K562 (cell line): ENCODE data around the gene DNAAF6. TPM values are rescaled to one million over a fixed set of nuclear protein-coding genes. Genes with fewer than 3 reads are reported as not detected.

Source experiments
- HIVEP1 ChIP-seq: fragments of 250-450 bp; sonication (Bioruptor Pico); IDR thresholded peaks from 2 replicates; pipeline ENCODE4 v1.4.0; 2020; ENCODE audit warnings: mild to moderate bottlenecking
- JUN ChIP-seq, 2 experiments: sonication (generic) in 1 of 2; formaldehyde crosslinking in 1 of 2; IDR thresholded peaks; 2 replicates each; pipeline versions ENCODE4 v1.6.1 to v1.8.0; 2012 to 2022; ENCODE audit warnings: borderline replicate concordance in 2 of 2, mild to moderate bottlenecking in 2 of 2, improper control_type of control experiment in 1 of 2, low read depth in 1 of 2, low read length in 1 of 2, missing genetic modification reagents in 1 of 2
- KLF1 ChIP-seq: fragments of 450-650 bp; IDR thresholded peaks from 2 replicates; pipeline ENCODE4 v1.6.1; 2016; ENCODE audit warnings: missing genetic modification characterization, missing compliant biosample characterization
- MLLT1 ChIP-seq, 2 experiments: fragments of 450-650 bp; IDR thresholded peaks; 2 replicates each; pipeline ENCODE4 v1.6.1; 2016
- NR2C2 ChIP-seq, 2 experiments: fragments of 200-800 bp in 1 of 2; sonication (Bioruptor generic) in 1 of 2; sonication (generic) in 1 of 2; formaldehyde crosslinking in 1 of 2; IDR thresholded peaks; 2 replicates each; pipeline versions ENCODE4 v1.6.1 to v1.8.0; 2016 to 2022; ENCODE audit warnings: mild to moderate bottlenecking in 1 of 2, missing compliant biosample characterization in 1 of 2, missing genetic modification characterization in 1 of 2, missing genetic modification reagents in 1 of 2
- POLR2G ChIP-seq: fragments of 200-400 bp; formaldehyde crosslinking; IDR thresholded peaks from 2 replicates; pipeline ENCODE4 v1.6.1; 2017; ENCODE audit warnings: low read depth, mild to moderate bottlenecking, antibody characterized with exemption, low read length, moderate library complexity
- PREB ChIP-seq: sonication (generic); formaldehyde crosslinking; IDR thresholded peaks from 2 replicates; pipeline ENCODE4 v1.8.1; 2023; ENCODE audit warnings: mild to moderate bottlenecking, missing genetic modification reagents
- RBM17 ChIP-seq: fragments of 200-400 bp; formaldehyde crosslinking; IDR thresholded peaks from 2 replicates; pipeline ENCODE4 v1.6.1; 2017; ENCODE audit warnings: low read depth, mild to moderate bottlenecking, low read length, borderline replicate concordance
- TAF1 ChIP-seq: IDR thresholded peaks from 2 replicates; pipeline ENCODE4 v1.6.1; 2011; ENCODE audit warnings: mild to moderate bottlenecking, low read length, moderate library complexity; ENCODE audit not compliant: insufficient read depth, control insufficient read depth, severe bottlenecking; ENCODE audit errors: extremely low read depth
- TAF15 ChIP-seq: fragments of 200-400 bp; formaldehyde crosslinking; IDR thresholded peaks from 2 replicates; pipeline ENCODE4 v1.6.1; 2017; ENCODE audit warnings: mild to moderate bottlenecking, low read depth, low read length, moderate library complexity
- XRCC5 ChIP-seq: fragments of 200-400 bp; formaldehyde crosslinking; IDR thresholded peaks from 2 replicates; pipeline ENCODE4 v1.6.1; 2017; ENCODE audit warnings: low read depth, mild to moderate bottlenecking, low read length
- ZBTB11 ChIP-seq, 3 experiments: fragments of 200-800 bp in 1 of 3; fragments of 250-450 bp in 1 of 3; fragments of 450-650 bp in 1 of 3; sonication (Bioruptor Pico) in 1 of 3; sonication (Bioruptor generic) in 1 of 3; formaldehyde crosslinking in 1 of 3; IDR thresholded peaks; 2 replicates each; pipeline versions ENCODE4 v1.6.1 to v1.8.0; 2016 to 2022; ENCODE audit warnings: mild to moderate bottlenecking in 2 of 3, missing genetic modification characterization in 2 of 3, missing compliant biosample characterization in 1 of 3, moderate library complexity in 1 of 3
- ZFP1 ChIP-seq: fragments of 450-650 bp; formaldehyde crosslinking; IDR thresholded peaks from 2 replicates; pipeline ENCODE4 v1.4.0; 2020; ENCODE audit warnings: mild to moderate bottlenecking, mixed read lengths
- ZNF695 ChIP-seq: fragments of 450-650 bp; formaldehyde crosslinking; IDR thresholded peaks from 2 replicates; pipeline ENCODE4 v1.4.0; 2020; ENCODE audit warnings: mild to moderate bottlenecking, moderate library complexity
- ZNF77 ChIP-seq: fragments of 250-450 bp; sonication (Bioruptor Pico); IDR thresholded peaks from 2 replicates; pipeline ENCODE4 v1.5.0; 2020
- ZZZ3 ChIP-seq: fragments of 450-650 bp; IDR thresholded peaks from 2 replicates; pipeline ENCODE4 v1.6.1; 2016; ENCODE audit warnings: antibody characterized with exemption, mild to moderate bottlenecking, moderate library complexity
- polyA plus RNA-seq, 8 experiments: library from polyadenylated mRNA; depleted of rRNA in 4 of 8; stranded (reverse) in 5 of 8; unstranded in 3 of 8; fragments of >200 nt; fragmentation: Nextera tagmentation in 2 of 8; fragmentation: Illumina TruSeq in 1 of 8; extraction: Ambion mirVana in 2 of 8; extraction: Trizol in 1 of 8; gene quantifications; 2 replicates each; pipeline versions ENCODE4 v1.2.1 to v1.2.3, GENCODE V29; 2011 to 2014; ENCODE audit warnings: inconsistent platforms in 1 of 8, missing spikeins in 1 of 8
- total RNA-seq, 7 experiments: library from RNA; depleted of rRNA in 6 of 7; stranded (reverse); fragments of >200 nt in 6 of 7; fragmentation: Illumina TruSeq in 2 of 7; extraction: Trizol in 2 of 7; gene quantifications; 2 replicates each; pipeline versions ENCODE4 v1.2.1 to v1.2.3, GENCODE V29; 2011 to 2021; ENCODE audit warnings: low replicate concordance in 1 of 7
- TF ChIP-seq, protein P1 (sequence below): IDR thresholded peaks from 2 replicates; pipeline ENCODE4 v1.6.1; 2012; ENCODE audit warnings: low read depth, low read length, improper control_type of control experiment, borderline replicate concordance

DNAAF6 gene
- total and polyA plus RNA-seq, 9 of the 15 experiments (the other 6 are each of a cell fraction or from before 2014, with no cell fraction given): 0.04 to 0.17 (median 0.14) TPM; not detected in 4

GRCh38 chrX:107205770-107206696, at the start of gene DNAAF6, which contains the start of gene NUP62CL (continued):
- TF ChIP-seq PREB (CRISPR knock-in tag) (no peak), NR2C2 (CRISPR knock-in tag; IDR thresholded peaks at IDR 0.05) (no peak), NR2C2 (tag; IDR thresholded peaks at IDR 0.05) (peak; percentile 78), ZZZ3 (no peak), JUN (IDR thresholded peaks at IDR 0.05; ENCODE audit: borderline replicate concordance, low read depth, low read length) (no peak), JUN (CRISPR knock-in tag; IDR thresholded peaks at IDR 0.05; ENCODE audit: borderline replicate concordance) (no peak), ZNF695 (CRISPR knock-in tag) (no peak), KLF1 (tag) (no peak), XRCC5 (no peak), ZFP1 (CRISPR knock-in tag) (no peak), MLLT1 (IDR thresholded peaks at IDR 0.05) (0 out of 4 replicates have a peak, but pooled peaks of 1 of the 2 experiments have one; percentile 24), POLR2G (peak; percentile 94), ZBTB11 (CRISPR knock-in tag; IDR thresholded peaks at IDR 0.05) (no peak), HIVEP1 (CRISPR knock-in tag) (no peak), ZNF77 (CRISPR knock-in tag) (no peak), TAF1 (peak; percentile 75), RBM17 (no peak), TAF15 (no peak)
- TF ChIP-seq, protein P1, sequence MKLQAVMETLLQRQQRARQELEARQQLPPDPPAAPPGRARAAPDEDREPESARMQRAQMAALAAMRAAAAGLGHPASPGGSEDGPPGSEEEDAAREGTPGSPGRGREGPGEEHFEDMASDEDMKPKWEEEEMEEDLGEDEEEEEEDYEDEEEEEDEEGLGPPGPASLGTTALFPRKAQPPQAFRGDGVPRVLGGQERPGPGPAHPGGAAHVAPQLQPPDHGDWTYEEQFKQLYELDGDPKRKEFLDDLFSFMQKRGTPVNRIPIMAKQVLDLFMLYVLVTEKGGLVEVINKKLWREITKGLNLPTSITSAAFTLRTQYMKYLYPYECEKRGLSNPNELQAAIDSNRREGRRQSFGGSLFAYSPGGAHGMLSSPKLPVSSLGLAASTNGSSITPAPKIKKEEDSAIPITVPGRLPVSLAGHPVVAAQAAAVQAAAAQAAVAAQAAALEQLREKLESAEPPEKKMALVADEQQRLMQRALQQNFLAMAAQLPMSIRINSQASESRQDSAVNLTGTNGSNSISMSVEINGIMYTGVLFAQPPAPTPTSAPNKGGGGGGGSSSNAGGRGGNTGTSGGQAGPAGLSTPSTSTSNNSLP: no peak
